Measurements from ENCODE around the gene P4HTM. TPM values are rescaled to one million over a fixed set of nuclear protein-coding genes. Genes with fewer than 3 reads are reported as not detected.
A peak's percentile ranks its signal among the peaks of the same experiment; 100 is the strongest.

Gene P4HTM
- total RNA-seq, 1 donor from 2014 or later = 34.4 TPM

DNA sequence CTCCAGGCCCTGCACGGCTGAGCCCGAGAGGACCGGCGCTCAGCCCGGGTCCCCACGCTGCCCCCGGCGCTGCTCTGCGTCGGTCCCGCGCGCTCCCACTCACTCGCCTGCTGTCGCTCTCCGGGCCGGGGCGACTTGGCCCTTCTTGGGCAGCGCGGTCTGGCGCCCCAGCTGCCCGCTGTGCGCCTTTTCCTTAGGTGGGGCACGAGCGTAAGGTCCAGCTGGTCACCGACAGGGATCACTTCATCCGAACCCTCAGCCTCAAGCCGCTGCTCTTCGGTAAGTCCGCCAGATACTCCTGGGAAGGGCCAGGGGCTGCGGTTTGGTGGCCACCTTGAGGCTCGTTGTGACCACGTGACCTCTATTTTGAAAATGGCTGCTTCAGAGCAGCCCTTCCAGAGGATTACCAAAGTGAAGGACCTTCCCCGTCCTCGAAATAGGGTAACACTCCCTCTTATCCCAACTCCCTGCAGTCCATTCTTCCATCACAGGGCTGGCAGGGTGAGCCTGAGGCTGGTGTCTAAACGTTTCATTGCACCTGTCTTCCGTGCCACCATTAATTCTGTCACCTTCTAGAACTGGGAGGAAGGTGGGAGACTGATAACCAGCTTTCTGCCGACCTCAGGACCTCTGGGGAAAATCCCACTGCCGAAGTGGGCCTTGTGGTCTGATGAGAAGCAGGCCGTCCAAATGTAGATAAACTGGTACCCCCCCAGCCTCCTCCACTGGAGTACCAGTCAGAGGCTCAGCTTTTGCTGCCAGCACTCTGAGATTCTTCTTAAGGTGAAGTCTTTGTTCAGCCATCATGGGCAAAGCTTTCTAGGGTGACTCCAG lies 812 bp downstream of the P4HTM start:
- intact Hi-C loops (cut with micrococcal nuclease) = loop anchor here (1.0 kb wide), 2 partner anchors 16 to 30 kb away; partner anchors contain the start of gene WDR6
- no peaks in the 10 kb centered on the region for H3K27me3 Mint-ChIP-seq
- no peaks in the 10 kb centered on the region for H3K9me3 Mint-ChIP-seq
- H3K4me1 Mint-ChIP-seq = peaks cover 28% of the 10 kb centered on the region
- TF ChIP-seq, protein P1, sequence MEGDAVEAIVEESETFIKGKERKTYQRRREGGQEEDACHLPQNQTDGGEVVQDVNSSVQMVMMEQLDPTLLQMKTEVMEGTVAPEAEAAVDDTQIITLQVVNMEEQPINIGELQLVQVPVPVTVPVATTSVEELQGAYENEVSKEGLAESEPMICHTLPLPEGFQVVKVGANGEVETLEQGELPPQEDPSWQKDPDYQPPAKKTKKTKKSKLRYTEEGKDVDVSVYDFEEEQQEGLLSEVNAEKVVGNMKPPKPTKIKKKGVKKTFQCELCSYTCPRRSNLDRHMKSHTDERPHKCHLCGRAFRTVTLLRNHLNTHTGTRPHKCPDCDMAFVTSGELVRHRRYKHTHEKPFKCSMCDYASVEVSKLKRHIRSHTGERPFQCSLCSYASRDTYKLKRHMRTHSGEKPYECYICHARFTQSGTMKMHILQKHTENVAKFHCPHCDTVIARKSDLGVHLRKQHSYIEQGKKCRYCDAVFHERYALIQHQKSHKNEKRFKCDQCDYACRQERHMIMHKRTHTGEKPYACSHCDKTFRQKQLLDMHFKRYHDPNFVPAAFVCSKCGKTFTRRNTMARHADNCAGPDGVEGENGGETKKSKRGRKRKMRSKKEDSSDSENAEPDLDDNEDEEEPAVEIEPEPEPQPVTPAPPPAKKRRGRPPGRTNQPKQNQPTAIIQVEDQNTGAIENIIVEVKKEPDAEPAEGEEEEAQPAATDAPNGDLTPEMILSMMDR (IDR thresholded peaks at IDR 0.05) = no peak
- H3K4me3 Mint-ChIP-seq = peak overlapping the region; percentile 90
- DNase-seq = no peak
- ATAC-seq (ENCODE audit: low read depth) = peak; percentile 12
- ChIA-PET CTCF (interaction anchor here (0.9 to 1.9 kb wide), 4 partner anchors 16 to 38 kb away, joined by 3 to 11 read pairs (median 6); partner anchors contain the start of genes IMPDH2, NDUFAF3 and WDR6), POLR2A (interaction anchor here (0.6 to 5.1 kb wide), 12 partner anchors 9 to 459 kb away, joined by 3 to 58 read pairs (median 4); partner anchors contain the start of genes DALRD3, IMPDH2, NDUFAF3 and QRICH1)
- H3K36me3 Mint-ChIP-seq (ENCODE audit: low read depth) = peaks cover 14% of the 10 kb centered on the region
- H3K27ac Mint-ChIP-seq = peak overlapping the region; percentile 81

DNA sequence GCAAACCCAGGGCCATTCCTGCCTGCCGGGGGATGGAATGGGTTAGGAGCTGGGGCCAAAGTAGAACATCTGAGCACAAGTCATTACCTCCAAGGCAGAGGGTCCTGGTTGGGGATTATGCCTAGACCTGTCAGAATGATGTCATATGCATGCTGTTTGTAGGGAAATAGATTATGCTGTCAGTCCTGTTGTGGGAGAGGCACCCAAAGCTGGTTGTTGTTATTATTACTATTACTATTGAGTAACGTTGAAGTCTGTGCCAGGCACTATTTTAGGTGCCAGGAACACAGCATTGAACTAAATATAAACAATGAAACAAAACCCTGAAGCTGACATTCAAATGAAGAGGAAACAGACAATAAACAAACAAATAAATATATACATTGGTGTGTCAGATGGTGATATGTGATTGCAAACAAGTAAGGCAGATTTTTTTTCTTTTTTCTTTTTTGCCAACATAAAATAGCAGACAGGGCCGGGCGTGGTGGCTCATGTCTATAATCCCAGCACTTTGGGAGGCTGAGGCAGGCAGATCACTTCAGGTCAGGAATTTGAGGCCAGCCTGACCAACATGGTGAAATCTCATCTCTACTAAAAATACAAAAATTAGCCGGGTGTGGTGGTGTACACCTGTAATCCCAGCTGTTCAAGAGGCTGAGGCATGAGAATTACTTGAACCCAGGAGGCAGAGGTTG lies 2.0 kb downstream of the P4HTM start:
- intact Hi-C loops (cut with micrococcal nuclease) = no loop called here
- POLR2A ChIA-PET = interaction anchor here (0.6 to 5.1 kb wide), 9 partner anchors 14 to 424 kb away, joined by 3 to 58 read pairs (median 4); partner anchors contain the start of genes DALRD3, IMPDH2, NDUFAF3 and QRICH1

DNA sequence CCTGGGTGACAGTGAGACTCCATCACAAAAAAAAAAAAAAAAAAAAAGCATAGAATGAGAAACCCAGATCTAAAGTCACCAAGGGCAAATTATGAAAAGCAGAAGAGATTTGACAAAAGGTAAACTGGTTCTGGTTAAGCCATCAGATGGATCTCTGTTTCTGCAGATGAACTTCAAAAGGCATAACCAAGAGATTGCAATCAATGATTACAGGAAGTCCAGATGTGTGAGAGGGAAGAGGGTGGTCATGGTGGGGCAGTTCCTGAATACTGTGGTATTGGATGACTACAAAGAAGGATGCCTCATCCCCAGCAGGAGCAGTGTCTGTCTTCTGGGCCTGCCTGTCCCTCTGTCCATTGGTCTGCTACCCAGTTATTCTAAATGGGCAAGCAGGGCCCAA lies 3.8 kb downstream of the P4HTM start:
- H3K27me3 Mint-ChIP-seq = no peaks in the 10 kb centered on the region
- H3K4me3 Mint-ChIP-seq = no peak overlapping the region
- no peaks in the 10 kb centered on the region for H3K9me3 Mint-ChIP-seq
- DNase-seq (no peak), ATAC-seq (ENCODE audit: low read depth) (no peak)
- H3K27ac Mint-ChIP-seq = no peak overlapping the region
- intact Hi-C loops (cut with micrococcal nuclease) = no loop called here
- CTCF ChIA-PET = no interaction called here
- POLR2A ChIA-PET = interaction anchor here (0.7 to 5.1 kb wide), 3 partner anchors 12 to 554 kb away, joined by 3 to 58 read pairs (median 3); partner anchors contain the start of gene WDR6
- TF ChIP-seq, protein P1 (IDR thresholded peaks at IDR 0.05) = no peak
- peaks cover 15% of the 10 kb centered on the region for H3K36me3 Mint-ChIP-seq (ENCODE audit: low read depth)
- H3K4me1 Mint-ChIP-seq = peaks cover 24% of the 10 kb centered on the region

More for the DNA sequence above, 2.0 kb downstream of the P4HTM start:
- no peaks in the 10 kb centered on the region for H3K9me3 Mint-ChIP-seq
- CTCF ChIA-PET = interaction anchor here (0.9 to 1.9 kb wide), 3 partner anchors 15 to 37 kb away, joined by 3 to 11 read pairs (median 6); partner anchors contain the start of genes IMPDH2 and WDR6
- peak overlapping the region; percentile 44 for H3K4me3 Mint-ChIP-seq
- H3K36me3 Mint-ChIP-seq (ENCODE audit: low read depth) = peaks cover 12% of the 10 kb centered on the region
- peaks cover 28% of the 10 kb centered on the region for H3K4me1 Mint-ChIP-seq
- TF ChIP-seq, protein P1 (IDR thresholded peaks at IDR 0.05) = no peak
- ATAC-seq (ENCODE audit: low read depth) (no peak), DNase-seq (no peak)
- H3K27ac Mint-ChIP-seq = no peak overlapping the region
- H3K27me3 Mint-ChIP-seq = no peaks in the 10 kb centered on the region

DNA sequence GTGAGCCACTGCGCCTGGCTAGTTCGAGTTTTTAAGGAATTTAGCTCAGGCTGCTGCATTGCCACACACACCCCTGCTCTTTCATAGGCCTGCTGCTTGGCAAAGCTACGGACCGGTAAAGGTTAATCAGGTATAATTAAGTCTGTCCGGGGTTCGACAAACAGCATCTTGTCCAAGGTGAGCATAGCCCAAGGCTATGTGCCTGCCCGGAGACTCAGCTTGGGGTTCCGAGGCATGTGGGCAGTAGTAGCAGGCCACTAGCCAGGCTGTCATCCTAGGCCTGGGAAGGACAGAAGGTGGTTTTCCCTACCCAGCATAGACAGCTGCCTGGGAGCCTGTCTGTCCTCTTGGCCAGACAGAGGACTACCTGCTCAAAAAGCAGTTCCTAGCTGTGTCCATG lies 6.6 kb downstream of the P4HTM start:
- ChIA-PET POLR2A (interaction anchor here (0.7 kb wide), 1 partner anchor 33 kb away, joined by 3 read pairs; the partner anchor contains the start of gene IMPDH2), CTCF (interaction anchor here (0.8 to 1.2 kb wide), 2 partner anchors 10 to 15 kb away, joined by 3 read pairs; partner anchors contain the start of gene WDR6)
- Mint-ChIP-seq H3K27me3 (no peaks in the 10 kb centered on the region), H3K9me3 (no peaks in the 10 kb centered on the region), H3K4me1 (peaks cover 4% of the 10 kb centered on the region), H3K27ac (no peak overlapping the region), H3K36me3 (ENCODE audit: low read depth) (peaks cover 12% of the 10 kb centered on the region), H3K4me3 (no peak overlapping the region)
- ATAC-seq (ENCODE audit: low read depth) = no peak
- no peak for DNase-seq
- intact Hi-C loops (cut with micrococcal nuclease) = no loop called here
- TF ChIP-seq, protein P1 (IDR thresholded peaks at IDR 0.05) = no peak

Data from activated B cell treated with CpG ODN at 0.5 μM for 24 hours (primary cell).